GOT3 (cell line): ENCODE measurements around the gene TTC9C.
"Not testable (repeated sequence)": the region's sequence is repeated elsewhere in the genome, so short reads cannot be mapped to it uniquely, and the experiment has no call there.

ENCODE experiments used
- DNase-seq: peaks from one replicate; lab custom pipeline; 2025; ENCODE audit warnings: mixed read lengths; lab: John Stamatoyannopoulos, UW

The TTC9C gene

DNA sequence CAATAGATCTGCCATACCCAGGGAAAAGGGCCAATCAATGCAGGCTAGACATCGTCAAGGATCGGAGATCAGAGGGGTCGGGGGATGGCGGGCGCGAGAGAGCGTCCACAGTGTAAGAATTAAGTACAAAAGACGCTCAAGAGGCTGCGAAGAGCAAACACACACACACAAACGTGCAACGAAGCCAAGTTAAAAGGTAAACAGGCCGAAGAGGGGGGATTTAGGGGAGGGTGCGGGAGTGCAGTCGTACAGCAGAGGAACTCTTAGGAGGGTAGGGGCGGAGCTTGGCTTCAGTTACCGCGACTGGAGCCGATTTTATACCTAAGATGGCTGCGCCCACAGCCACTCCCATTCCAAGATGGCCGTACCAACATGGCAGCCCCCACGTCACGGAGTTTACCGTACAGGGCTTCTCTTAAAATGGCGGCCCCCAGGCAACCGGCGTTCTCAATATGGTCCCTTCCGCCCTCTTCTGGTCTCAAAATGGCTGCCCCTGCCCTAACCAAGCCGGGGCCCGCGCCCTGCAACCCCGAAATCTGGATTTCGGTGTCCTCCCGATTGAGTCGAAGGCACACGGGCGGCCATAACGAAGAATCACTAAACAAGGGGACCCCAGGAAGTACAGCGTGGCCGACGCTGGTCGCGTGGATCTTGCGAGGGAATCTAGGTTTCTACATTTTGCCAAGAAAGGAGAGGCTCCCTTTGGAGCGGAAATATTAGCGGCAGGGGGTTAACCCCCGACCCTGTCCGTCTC lies 18.9 kb upstream of the TTC9C start:
- DNase-seq: peak; percentile 76

DNA sequence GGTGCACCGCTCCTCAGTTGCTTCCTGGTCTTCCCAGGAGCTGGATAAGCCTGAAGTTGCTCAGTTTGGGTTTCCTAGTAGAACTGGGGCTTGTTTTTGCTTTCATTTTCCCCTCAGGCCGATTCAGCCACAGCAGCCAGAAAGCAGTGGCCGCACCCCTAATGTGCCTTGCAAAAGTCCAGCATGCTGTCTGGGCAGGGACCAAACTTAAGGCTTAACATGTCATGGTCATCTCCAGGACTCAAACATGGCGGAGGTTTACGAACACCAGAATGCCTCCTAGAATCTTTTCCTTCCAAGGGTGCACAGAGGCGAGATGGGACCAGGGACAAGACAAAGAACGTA lies 18.3 kb upstream of the TTC9C start:
- no peak for DNase-seq

DNA sequence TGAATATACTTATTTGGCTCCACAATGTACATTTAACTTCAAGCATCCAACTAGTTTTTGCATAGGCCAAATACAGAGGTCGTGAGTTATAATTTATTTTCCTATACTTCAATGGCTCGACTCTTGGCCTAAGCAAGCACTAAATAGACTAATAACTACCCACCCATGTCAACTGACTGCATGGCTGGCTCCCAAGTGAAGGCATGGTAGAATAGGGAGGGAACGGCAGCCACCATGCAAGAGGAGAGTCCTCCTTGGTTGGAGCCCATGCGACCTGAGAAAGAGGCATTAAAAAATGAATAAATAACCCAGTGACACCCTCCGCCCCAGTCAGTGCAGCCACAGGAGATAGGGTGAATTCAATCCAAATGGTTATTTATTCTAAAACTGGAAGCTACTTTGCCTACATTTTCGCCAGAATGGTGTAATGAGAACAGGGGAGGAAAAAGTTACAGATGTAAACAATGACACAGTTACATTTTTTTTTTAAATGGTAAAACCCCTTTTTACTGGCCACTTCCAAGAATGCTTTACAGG lies 15.9 kb upstream of the TTC9C start:
- no peak for DNase-seq

DNA sequence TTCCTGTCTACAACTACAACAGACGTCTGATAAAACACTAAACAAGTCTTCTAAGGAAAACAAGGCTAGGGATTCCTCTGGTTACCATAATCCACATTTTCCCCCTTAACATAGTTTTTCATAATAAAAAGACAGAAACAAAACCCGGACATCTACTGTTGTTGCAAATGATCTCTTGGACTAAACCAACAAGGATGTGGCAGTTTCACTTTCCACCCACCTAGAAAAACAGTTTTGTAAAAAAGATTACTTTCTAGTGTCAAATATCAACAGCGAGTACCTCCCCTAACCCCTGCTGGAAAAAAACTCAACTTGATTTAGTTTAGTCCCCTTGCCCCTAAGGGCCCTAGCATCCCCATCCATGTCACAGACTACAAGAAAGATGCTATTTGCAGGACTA lies 15.4 kb upstream of the TTC9C start:
- no peak for DNase-seq

DNA sequence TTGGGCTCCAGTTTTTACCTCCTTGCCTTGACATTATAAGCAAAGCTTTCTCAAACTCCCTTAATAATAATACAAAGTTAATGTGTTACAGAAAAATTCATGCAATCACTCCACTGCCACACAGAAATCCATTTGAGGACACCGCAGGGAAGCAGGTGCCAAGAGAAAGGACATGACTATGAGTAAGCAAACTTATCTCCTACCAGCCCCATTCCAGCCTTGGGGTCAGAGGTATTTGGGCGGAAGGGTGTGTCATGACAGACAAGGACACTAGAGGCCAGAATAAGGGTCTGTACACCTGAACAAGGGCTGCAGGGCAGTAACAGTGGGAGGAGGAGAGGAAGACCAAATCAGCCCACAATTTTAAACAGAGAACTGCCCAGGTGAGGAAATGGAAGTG lies 14.9 kb upstream of the TTC9C start:
- DNase-seq: no peak

DNA sequence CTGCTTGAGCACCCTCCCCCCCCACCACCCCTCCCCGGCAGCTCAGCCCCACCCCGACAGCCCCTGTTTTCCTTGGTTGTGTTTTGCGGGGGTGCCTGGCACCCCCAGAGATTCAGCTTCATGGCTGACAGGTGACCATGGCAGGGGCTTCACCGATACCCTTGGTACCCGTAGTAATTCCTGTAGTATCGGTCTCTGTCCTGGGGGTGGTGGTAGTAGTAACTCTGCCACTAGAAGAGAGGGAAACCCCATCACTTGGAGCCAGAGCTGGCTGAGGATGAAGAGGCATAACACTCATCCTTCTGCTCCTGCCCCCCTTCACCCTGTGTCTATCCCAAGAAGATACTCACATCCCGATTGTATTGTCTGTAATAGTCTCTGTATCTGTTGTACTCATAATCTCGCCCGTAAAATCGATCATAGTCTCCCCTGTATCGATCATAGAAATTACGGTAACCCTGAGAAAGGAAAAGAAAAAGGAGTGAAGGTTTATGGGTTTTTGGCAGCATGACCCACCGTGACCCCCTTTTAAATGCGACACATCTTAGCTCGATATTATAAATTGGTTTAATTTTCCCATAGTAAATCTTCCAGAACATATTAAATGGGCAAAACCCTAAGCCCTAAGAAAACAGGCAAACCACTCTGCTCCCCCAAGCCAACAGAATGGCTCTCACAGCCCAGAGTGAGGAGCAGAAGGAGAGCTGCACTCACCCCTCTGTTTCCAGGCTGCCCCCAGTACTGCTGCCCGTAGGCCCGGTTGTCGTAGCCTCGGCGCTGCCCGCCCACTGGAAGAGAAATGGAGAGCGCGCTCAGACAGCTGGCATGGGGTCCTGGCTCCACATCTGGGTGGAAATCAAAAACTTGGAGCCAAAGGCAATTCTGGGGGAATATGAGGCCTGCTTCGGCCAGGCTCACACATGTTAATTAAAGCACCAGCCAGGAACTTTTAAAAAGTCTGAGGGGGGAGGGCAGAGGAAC lies 12.8 kb upstream of the TTC9C start:
- DNase-seq: no peak

DNA sequence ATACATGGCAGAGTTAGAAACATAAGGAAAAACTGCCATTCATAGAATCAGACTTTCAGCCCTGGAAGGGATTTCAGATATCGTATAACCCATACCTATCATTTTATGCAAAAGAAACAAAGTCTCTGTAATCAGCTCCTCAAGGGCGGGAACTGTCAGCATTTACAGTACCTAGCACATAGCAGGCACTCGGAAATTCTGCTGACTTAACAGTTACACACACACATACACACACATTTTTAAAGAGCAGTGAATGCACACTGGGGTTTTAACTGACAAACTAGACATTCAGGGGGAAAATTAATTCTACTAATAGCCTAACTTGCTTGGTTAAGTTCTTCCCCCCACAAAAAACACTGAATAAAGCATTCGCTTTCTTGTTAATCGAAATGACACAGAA lies 12.1 kb upstream of the TTC9C start:
- no peak for DNase-seq

DNA sequence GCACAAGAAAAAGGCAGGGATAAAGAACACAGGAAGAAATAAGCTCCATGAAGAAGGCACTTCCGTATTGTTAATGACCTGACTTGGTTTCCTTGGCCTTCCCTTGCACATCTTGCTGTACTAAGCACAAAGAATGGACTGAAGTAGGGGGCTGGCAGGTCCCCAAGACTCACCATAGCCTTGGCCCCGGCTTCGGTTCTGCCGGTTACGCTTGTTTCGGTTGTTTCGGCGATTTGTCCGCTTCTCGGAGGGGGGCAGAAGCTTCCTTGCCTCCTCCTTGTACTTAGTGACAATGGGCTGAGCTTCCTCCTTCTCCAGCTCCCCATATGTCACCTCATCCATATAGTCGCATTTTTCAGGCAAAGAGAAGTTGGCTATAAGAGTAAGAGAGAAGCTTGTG lies 11.5 kb upstream of the TTC9C start:
- no peak for DNase-seq

DNA sequence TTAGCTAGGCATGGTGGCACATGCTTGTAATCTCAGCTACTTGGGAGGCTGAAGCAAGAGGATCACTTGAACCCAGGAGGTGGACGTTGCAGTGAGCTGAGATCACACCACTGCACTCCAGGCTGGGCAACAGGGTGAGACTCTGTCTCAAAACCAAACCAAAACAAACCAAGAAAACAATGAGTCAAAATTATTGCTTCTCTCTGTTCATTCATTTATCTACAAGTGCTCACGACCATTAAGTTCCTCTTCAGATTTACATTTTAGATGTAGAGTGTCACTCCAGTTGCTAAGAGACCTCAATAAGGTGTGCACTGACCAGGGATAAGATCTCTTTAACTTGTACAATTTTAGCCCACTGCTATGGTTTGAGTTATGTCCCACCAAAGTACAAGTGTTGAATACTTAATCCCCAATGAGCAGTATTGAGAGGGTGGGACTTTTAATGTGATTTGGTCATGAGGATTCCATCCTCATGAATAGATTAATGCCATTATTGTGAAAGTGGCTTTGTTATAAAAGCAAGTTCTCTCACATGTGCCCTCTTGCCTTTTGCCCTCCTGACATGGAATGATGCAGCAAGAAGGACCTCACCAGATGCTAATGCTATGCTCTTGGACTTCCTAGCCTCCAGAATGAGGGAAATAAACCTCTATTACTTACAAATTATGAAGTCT lies 8.8 kb upstream of the TTC9C start:
- DNase-seq: no peak

DNA sequence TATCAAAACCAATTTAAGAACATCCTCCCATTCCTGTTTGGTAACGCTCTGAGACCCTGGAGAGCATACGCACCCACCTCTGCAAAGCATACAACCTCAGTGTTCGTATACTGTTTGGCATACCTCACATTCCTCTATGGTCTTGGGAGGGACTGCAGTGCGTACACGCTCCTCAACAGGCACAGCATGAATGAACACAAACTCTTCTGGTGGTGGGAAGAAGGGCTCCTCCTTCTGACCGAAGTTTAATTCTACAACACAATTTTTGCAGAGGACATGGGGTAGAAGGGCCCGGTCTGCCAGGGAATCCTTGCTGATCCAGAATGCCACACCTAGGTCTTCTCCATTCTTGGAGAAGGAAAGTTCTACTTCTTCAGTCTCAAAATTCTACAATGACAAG lies 6.3 kb upstream of the TTC9C start:
- DNase-seq: no peak

DNA sequence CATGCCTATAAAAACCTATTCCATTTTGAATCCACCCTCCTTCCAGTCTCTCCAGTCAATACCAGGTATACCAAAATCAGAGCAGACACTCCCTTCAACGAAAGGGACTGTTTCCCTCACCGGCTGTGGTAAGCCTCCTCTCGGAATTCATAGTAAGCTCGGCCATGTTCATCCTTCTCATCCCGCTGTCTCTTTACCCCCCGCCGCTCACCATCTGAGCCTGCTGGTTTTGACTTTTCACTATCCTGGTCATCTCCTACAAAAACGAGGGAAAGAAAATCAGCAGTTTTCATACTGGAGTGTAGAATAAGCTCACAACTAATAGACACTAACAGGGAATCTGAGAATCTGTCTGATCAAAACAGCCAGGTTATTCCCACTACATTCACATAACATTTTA lies 4.1 kb upstream of the TTC9C start:
- DNase-seq: no peak

DNA sequence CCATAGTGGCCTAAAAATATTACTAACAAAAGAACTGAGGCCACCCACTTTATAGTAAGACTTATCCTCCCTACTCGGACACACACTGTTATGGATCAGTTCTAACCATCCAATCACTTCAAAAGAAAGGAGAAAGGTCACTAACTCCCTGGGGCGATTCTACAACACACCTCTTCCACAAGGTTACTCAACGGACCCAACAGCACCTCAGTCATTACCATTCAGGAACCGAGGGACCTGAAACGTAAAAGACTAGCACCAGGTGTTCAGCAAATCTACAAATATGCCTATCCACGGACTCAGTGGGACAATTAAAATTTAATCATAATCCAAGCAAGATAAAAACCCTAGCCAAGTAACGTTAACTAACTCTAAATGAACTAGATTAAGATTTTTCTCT lies 2.6 kb upstream of the TTC9C start:
- no peak for DNase-seq

DNA sequence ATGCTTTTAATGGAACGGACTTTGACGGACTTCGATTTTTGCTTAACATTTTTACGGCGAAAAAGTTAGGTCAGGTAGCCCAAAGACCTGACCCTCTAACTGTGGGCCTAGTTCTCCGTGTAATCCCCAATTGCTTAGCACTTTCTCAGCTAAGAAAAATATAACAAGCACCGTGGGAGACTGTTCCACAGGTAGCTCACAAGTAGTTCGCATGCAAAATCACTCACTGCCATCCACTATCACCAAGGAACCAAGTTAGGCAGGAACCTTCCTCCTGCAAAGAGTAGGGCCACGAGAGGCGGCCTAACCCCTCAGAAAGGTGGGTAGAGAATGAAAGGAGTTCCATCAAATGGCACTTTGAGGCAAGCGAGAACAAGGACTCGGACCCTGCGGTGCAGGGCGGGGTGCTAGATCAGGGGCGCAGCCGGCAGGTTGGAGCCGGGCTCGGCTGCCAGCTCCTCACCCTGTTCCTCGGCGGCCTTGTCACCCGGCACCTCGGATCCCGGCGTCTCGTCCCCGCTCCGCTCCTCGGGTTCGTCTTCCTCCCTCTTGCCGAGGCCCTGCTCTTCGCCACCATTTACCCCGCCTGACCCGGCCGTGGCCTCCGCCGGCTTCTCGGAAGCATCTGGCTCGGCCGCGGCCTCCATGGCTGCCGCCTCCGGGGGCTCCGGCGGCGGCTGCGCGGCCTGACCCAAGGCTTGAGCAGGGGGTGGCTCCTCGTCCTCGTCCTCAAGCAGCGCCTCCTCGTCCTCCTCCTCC lies 2.0 kb upstream of the TTC9C start:
- DNase-seq: no peak

DNA sequence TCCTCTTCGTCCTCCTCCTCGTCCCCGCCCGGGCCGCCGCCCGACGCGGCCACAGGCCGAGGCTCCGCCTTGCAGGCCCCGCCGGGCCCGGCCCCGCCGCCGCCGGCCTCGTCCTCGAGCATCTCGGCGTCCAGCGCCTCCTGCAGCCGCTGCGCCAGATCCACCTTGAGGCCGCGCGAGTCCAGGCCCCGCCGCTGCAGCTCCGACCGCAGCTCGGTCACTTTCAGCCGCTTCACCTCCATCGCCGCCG lies 1.4 kb upstream of the TTC9C start:
- no peak for DNase-seq

DNA sequence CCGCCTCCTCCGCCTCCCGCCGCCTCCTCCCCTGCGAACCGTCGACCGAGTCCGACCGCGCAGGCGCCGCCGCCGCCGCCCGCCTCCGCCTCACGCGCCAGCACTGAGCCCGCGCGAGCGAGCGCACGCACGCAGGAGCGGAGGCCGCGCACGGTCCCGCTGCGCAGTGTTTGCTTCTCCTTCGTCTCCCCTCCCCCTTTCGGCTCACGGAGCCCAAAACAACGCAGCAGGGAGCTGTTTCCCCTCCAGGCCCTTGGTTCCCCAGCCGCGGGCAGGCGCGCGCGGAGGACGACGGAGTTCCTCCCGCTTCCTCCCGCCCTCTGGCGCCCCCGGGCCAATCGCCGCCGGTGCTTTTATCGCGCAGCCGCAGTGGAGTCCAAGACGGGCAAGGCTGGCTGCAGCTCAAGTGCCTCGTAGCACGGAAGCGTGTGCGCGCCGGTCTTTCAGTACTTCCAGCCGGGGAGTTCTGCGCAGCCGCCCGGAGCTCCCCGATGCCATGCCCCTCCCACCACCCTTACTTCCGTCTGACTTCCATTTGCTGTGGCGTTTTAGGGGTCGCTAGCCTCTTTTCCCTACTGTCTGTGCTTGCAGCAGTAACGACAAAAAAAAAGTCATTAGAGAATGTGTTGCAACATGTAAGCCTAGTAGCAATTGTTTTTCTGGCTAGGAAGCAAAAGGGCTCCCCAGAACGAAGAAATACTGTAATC lies 968 bp upstream of the TTC9C start, which contains the start of gene HNRNPUL2:
TSS of gene HNRNPUL2 (minus strand) at position 293 of the 707 bp plus-strand sequence. CDS start 301 bp downstream, outside the sequence.
- peak; percentile 96 for DNase-seq

DNA sequence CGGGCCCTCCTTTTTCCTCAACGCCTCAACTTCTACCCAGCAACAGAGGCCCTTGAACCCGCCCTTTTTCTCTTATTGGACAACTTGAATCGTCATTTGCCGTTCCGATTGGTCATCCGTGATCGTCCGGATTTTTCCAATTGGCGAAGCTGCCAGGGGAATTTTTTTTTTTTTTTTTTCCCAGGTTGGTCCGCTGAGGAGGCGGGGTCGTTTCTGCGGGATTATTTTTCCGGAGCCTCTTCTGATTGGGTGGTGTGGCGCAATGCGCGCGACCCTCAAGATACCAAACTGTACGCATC lies 465 bp upstream of the TTC9C start:
- DNase-seq: peak; percentile 80

DNA sequence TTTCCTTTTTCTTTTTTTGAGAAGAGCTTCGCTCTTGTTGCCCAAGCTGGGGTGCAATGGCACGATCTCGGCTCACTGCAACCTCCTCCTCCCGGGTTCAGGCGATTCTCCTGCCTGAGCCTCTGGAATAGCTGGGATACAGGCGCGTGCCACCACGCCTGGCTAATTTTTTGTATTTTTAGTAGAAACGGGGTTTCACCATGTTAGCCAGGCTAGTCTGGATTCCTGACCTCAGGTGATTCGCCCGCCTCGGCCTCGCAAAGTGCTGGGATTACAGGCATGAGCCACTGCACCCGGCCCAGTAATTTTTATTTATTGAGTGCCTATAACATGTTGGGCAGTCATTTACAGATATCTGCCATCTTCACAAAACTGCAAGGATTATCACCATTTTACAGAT lies 1.8 kb downstream of the TTC9C start:
- not testable (repeated sequence) for DNase-seq

DNA sequence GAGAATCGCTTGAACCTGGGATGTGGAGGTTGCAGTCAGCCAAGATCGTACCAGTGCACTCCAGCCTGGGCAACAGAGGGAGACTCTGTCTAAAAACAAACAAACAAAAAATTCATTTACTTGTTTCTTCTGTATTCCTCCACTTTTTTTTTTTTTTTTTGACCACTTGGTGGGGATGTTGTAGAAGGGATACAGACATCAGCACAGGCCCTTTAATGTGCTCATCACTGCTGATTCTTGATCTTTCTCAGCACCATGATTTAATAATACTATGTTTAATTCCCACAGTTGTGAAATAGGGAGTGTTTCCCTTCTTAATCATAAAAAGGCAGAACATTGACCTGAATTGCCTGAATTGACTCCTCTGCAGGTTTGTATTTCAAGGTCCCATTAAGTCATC lies 4.5 kb downstream of the TTC9C start:
- no peak for DNase-seq

DNA sequence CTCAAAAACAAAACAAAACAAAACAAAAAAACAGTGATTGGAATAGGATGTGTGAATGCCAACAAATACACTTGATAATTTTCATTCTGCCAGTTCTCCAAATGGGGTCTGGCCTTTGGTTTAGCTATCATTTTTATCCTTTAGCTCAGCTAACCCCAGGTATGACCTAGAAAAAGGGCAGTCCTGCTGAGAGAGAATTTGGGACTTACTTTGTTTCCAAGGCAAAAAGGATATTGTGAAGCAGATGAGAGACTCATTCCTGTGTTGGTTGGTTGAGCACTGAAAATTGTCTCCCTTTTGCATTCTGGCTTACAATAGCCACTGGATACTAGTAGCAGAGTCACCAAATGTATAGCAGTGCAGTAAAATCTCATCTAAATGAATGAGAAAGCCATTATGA lies 8.9 kb downstream of the TTC9C start:
- DNase-seq: no peak

DNA sequence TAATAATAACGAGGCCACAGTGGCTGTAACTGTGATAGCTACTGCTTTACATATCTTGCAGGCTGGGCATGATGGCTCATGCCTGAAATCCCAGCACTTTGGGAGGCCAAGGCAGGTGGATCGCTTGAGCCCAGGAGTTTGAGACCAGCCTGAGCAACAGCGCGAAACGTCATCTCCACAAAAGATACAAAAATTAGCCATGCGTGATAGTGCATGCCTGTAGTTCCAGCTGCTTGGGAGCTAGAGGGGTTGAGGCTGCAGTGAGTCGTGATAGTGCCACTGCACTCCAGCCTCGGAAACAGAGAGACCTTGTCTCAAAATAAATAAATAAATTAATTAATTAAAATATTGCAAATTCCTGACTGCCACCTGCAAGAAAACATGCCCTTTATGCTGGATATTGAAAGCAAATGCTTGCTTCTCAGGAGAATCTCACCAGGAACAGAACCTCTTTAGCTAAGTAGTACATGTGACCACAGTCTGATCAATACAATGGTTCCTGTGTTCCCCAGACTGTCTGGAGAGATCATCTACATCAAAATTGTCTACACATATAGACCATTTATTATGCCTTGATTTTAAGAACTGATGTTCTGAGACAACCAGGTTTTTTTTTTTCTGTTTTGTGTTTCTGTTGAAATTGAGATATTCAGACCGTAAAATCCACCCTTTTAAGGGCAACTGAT lies 19.3 kb downstream of the TTC9C start:
- DNase-seq: no peak

DNA sequence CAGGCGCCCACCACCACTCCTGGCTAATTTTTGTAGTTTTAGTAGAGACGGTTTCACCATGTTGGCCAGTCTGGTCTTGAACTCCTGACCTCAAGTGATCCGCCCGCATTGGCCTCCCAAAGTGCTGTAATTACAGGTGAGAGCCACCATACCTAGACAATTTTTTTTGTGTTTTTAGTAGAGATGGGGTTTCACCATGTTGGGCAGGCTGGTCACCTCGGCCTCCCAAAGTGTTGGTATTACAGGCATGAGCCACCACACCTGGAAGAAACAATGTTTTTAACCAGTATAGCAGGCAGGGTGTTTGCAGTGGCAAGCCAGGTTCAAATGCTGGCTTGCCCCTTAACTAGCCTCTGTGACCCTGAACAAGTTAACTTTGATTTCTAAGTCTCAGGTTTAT lies 21.6 kb downstream of the TTC9C start:
- not testable (repeated sequence) for DNase-seq
